Endometrial microvascular endothelial cells (primary cell): ENCODE results near the gene BPIFA3. TPM values are rescaled to one million over a fixed set of nuclear protein-coding genes. Genes with fewer than 3 reads are reported as not detected.

Source experiments
- in situ Hi-C: cut with HindIII; loops from 2 replicates; pipeline ENCODE4 v1.10.0; 2017; ENCODE audit warnings: low sequenced_read_pairs, low pct_unique_long_range_greater_than_20kb; ENCODE audit errors: inconsistent ontology term
- total RNA-seq: library from RNA; depleted of rRNA; stranded (reverse); fragments of >200 nt; gene quantifications from one replicate; pipeline ENCODE4 v1.2.3, GENCODE V29; 2015; ENCODE audit errors: inconsistent ontology term

The BPIFA3 gene
- total RNA-seq, 1 donor from 2014 or later, result not detected

DNA sequence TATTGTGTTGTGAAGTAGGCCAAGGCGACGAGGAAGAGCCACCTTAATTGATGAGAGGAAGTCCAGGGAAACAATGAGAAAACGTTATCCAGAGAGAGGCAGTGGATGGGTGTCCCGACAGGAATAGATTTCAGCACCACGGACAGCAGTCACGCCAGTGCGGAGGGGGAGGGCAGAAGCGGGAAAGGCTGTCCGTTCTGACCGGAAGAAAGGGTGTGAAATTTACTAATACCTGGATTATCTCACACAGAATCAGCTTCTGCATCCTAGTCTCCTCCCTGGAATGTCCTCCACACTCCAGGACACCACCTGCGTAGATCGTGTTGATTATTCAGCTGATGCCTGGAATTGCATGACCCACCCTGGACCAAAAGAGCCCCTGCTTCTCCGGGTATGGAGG, 7.4 kb upstream of the BPIFA3 start:
- in situ Hi-C loops, result no loop called here

DNA sequence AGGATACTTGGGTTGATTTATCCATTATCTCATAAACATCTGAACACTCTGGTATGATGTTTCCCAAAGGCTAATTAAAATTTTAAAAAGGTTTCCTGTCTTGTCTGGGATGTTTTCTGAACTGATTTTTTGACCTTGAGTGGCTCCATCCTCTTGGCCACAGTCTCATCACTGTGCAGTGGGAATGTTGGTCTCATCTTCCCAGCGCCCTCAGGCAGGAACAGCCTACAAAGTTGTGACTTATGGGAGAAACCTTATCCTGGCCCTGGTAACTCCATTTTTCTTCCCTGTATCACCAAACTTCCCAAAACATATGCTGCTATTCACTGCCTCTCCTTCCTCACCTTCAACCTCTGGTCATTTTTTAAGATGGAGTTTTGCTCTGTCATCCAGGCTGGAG, 6.8 kb upstream of the BPIFA3 start:
- in situ Hi-C loops, result no loop called here

DNA sequence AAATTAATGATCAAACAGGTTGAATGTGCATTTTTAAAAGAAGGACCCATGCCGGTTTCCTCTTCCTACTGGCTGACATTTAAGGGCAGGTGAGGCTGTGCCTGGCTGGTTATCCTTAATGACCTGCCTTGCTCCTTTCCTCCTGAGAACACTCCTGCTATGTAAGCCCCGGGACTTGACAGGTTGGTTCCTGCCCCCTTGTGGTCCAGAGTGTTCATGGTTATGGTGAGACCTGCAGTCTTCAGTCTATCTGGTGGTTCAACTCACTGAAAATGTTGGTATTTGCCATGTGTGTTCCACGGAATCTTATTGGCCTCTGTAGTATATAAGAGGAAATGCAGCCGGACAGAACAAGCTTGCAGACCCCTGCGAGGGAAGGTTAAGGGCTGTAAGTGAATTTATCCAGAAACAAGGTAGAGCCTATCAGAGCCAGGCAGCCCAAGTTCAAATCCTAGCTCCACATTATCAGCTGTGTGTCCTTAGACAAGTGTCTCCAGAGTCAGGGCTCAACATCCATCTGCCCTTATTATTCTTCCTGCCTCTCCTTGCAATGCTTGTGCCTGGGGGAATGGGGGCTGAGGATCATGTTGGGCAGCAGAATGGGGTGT, 5.2 kb upstream of the BPIFA3 start:
- in situ Hi-C loops, result no loop called here

DNA sequence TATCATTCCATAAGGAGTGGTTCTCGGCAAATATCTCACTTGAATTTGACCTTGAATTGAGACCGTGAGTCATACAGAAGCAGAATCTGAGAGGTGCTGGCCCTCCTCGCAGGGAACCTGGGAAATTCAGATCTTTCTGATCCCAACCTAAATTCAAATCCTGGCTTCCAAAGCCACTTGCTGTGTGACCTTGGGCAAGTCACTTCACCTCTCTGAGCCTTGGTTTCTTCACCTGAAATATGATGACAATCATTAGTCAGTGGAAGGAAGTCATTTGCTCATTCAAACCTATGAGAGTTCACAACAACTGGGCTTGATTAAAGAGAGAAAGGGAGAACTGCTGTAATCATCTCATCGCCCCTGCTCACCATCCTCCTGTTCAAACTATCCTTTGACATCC, 7.2 kb downstream of the BPIFA3 start:
- in situ Hi-C loops, result no loop called here

DNA sequence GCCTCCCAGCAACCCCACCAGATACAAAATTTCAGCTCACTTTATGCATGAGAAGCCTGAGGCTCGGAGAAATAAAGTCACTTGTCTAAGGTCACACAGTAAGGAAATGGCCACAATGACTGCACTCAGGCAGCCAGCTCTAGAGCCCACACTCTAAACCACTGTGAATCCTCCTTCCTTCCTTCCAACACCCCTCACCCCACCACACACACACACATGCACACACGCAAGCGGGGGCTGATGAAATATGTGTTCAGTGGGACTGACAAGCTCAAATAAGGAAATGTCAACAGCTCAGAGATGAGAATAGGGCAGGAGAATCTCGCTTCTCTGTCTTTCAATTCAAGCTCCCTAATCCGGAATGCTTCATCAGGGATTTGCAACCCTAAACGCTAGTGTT, 12.7 kb downstream of the BPIFA3 start:
- in situ Hi-C loops, result no loop called here

DNA sequence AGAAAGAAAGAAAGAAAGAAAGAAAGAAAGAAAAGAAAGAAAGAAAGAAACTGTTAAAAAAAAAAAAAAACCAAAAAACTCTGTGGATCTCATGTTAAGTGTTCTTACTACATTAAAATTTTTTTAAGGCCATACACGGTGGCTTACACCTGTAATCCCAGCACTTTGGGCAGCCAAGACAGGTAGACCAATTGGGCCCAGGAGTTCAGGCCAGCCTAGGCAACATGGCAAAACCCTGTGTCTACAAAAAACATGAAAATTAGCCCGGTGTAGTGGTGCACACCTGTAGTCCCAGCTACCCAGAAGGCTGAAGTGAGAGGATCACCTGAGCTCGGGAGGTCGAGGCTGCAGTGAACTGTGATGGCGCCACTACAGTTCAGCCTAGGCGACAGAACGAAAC, 14.1 kb downstream of the BPIFA3 start:
- in situ Hi-C loops, result no loop called here

DNA sequence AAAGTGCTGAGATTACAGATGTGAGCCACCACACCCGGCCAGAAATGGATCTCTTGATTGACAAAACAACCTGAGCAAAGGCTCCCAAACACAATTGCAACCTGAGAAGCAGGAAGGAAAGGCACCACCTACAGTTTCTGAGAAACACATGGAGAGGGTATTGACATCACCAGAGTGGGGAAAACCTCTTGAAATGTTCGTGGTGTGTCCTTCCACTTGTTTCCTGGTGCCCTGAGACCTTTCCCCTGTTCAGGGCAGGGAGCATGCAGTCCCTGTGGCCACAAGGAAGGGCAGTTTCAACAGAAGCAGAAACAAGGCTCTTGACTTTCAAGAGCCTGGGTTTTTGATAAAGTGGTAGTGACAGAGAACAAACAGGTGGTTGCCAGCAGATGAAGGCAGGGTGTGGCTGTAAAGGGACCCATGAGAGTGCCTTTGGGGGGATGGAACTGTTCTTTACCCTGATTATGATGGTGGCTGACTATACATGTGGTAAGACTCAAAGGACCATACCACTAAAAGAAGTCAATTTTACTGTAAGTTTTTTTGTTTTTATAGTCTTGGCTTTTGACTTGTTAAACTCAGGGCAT, 15.4 kb downstream of the BPIFA3 start:
- in situ Hi-C loops, result no loop called here

DNA sequence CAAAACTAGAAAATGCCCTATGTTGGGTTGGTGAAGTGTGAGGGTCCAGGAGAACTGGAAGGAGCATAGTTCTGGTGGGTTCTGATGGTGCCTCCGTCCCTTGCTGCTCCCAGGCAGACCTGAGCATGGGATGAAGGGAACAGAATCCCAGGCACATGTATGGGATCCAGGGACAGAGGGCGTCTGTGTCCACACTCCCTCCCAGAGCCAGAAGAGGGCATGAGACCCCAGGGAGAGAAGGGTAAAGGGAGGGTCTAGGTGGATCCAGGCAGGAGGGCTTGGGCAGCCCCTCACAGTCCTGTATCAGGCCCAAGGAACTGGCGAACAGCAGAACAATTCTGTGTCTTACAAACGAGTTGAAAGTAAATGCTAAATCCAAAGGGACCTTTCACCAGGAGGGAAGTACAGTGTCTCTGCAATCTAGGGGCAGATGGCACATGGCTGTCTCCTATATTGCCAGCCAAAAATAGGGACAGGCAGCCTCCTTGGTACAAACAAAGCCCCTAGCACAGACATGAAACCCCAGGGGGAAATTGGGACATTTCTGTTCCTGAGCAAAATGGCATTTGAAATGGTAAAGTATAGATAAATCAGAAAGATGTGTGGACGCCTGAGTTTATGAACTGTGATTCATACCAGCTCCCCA, 16.1 kb downstream of the BPIFA3 start:
- in situ Hi-C loops, result no loop called here

DNA sequence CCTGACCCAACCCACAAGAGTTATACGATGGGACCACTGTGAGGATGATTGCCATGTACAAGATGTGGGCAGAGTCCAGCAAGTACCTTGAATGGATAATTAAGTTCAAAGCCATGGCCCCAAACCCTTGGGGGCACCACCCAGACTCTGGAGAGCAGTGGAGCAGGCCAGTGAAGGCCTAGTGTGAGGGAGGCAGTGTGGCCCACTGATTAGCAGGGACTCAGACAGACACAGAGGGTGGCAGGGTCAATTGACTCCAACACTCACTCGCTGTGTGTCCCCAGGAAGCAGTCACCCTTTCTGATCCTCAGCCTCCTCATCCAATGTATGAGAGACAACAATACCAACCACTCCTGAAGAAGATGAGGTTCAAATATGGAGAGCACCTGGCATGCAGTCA, 16.9 kb downstream of the BPIFA3 start:
- in situ Hi-C loops, result no loop called here

DNA sequence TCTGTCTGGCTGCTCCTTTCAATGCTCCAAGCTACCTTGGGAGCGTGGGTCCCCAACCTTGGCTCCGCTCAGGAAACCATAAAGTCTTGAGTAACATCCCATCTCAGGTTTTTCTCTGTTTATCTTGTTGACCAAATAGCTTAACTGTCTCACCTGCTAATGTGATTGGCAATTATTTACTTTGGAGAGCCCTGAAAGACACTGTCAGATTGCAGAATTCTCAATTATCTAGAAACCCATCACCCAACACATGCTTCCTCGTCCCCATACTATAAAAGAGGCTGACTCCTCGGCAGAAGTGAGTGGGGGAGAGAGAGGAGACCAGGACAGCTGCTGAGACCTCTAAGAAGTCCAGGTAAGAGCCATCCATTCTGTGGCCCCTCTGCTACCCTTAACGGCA, 18.5 kb downstream of the BPIFA3 start, which contains the start of gene BPIFA1:
BPIFA1 (plus strand) TSS at position 301 of the 400 bp plus-strand sequence. CDS start 1,716 bp downstream, outside the sequence.
- in situ Hi-C loops, result no loop called here

DNA sequence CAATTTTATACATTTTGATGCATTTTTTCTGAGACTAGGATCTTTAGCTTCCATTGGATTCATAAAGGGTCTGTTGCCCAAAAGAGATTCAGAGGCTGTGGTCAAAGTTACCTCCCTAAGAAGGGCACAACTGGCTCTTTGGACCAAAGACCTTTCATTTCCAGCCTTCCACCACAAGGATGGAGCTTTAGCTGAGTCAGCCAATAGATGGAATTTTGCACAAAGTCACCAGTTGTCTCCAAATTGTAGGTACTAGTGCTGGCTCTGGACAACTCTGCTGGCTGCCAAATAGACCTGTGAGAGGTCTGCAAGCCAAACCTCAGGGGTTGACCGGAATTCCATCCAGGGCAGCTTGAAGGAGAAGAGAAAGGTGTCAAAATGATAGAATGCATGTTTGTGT, 19.2 kb downstream of the BPIFA3 start:
- in situ Hi-C loops, result no loop called here

DNA sequence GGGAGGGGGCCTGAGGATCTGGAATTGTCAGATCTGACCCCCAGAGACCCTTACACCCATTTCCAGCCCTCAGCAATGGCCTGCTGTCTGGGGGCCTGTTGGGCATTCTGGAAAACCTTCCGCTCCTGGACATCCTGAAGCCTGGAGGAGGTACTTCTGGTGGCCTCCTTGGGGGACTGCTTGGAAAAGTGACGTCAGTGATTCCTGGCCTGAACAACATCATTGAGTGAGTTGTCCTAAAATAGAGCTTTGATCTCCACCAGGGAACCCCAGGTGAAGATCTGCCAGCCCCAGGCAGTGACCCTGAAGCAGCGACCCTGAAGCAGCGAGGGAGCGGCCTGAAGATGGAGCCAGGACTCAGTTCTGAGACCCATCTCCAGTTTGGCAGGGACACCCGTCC, 20.8 kb downstream of the BPIFA3 start:
- in situ Hi-C loops, result no loop called here

DNA sequence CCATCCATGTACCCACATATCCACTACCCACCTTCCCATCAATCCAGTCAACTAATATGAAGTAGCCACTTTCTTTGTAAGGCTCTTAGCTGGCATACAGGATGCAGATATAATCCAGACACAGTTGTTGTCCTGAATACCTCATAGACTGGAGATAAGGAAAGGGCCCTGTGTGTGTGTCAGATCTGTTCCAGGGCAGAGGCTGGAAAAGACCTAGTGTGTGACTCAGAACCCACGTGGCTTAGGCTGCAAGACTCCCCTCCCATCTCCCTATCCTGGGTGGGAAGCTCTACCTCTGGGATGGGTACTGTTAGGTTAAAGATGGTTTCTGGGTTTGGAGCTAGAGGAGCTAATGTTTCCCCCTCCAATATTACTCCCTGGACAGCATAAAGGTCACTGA, 22.3 kb downstream of the BPIFA3 start:
- in situ Hi-C loops, result no loop called here

DNA sequence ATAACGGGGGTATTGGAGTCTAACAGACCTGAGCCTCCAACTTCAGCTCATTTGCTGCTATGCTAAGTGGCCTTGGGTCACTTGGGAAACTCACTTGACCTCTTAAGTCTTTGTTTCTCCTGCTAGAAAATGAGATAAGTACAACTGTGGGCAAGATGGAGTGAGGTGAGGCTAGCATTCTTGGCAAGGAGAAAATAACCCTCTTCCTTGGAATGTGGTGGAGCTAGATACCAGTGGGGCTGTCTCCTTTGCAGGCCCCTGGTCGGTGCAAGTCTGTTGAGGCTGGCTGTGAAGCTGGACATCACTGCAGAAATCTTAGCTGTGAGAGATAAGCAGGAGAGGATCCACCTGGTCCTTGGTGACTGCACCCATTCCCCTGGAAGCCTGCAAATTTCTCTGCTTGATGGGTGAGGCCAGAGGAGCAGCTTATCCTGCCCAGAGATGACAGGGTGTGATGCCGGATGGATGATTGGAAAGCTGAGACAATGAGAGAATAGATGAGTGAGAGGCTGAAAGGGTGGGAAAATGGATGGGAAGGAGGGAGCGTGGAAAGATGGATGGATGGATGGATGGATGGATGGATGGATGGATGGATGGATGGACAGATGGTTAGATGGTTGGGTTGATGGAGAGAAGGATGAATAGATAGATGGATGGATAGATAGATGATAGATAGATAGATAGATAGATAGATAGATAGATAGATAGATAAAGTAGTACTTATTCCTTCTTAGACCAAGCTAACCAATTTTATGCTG, 23.0 kb downstream of the BPIFA3 start:
- in situ Hi-C loops, result no loop called here

DNA sequence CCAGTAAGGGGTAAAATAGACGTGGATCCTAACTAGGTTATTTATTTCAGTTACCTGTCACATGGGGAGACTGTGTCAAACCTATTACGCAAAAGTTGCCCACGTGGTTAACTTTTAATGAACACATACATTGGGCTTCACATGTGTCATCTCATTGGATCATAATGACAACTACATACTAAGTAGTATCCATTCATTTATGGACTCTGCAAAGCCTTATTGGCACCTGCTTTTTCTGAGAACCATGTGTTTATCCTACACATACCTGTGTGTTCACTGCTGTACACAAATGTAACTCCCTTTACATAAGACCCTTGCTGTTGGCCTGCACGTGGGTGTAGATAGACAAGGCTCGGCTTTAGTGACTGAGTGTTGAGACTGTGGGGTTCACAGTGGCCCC, 23.8 kb downstream of the BPIFA3 start:
- in situ Hi-C loops, result no loop called here

DNA sequence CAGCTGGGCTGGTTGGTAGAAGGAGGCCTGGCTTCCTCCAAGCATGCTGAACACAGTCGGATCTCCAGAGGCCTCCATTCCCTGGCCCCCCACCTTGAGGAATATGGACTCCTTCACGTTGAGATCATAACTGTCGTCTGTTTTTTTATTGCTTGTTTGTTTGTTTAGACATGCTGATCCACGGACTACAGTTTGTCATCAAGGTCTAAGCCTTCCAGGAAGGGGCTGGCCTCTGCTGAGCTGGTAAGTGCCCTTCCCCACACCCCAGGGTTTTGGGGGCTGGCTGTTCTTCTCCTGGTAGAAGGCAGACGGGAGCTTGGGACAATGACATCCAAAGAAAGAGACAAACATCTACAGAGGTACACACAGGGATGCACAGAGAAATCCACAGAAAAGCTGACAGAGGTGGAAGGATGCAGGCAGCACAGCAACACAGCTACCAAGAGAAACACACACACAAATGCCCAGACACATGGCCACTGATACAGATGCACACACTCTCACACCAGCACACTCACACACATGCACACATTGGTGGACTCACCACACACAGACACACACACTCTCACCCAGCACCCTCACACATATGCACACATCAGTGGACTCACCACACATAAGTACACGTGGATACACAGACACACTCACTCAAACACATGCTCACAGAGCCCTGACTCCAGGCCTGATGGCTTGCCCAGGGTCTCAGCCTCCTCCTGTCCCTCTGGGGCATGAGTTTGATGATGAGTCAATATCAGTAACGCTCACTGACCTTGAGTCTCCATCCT, 25.4 kb downstream of the BPIFA3 start:
- in situ Hi-C loops, result no loop called here

DNA sequence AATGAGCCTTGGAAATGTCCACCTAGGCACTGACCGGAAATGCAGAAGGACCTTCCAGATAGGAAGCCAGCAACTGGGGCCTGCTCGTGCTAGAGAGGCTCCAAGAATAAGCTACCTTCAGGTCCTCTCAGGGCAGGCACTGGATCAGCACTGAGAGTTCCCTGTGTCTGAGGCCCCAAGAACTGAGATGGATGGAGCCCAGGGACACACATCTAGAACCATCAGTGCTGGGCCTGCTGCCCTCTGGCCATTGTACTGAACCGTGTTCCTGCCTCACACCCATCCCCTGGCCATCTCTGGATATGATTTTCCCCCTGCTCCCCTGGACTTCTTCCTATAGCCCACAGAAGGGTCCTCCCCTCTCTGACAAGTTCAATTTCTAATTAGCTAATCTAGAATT, 28.9 kb downstream of the BPIFA3 start:
- in situ Hi-C loops, result no loop called here

DNA sequence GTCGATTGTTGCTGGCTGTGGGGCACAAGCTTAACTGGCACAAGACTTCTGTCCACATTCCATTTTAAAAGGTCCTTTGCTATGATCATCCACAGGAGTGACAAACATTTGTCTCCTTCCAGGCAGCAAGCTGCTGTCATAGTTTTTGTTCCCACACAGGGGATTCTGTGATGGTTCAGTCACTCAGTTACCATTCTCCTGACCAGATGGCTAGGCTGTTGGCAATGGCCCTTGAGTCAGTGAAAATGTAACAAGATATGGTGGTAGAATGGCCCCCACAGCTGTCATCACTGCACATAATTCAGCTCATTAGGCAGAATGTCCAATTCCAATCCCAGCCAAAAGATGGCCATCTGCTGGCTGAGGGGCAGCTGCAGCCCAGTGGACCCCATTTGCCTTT, 32.3 kb downstream of the BPIFA3 start:
- in situ Hi-C loops, result no loop called here

DNA sequence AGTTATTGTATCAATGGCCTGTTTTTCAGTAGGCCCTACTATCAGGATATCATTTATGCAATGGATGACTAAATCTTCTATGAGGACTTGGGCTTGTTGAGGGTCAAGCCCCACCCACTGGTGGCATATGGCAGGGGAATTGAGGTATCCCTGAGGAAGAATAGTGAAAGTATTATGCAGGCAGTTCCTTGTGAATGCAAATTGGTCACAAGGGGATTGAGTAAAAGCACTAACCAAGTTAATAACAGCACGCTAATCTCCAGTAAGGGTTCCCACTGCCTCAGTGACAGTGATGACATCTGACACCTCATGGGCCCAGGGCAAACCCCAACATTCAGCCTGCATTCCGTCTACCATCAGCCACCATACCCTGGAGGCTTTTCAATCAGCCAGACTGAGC, 33.5 kb downstream of the BPIFA3 start:
- in situ Hi-C loops, result no loop called here
